HCT116 (cell line): Measurements from ENCODE around the gene CCNB3.

Experiments used
- ATF3 ChIP-seq: IDR thresholded peaks from 2 replicates; pipeline ENCODE4 v1.6.1; 2012
- CEBPB ChIP-seq: IDR thresholded peaks from 2 replicates; pipeline ENCODE4 v1.6.1; 2012; ENCODE audit warnings: low read depth
- EGR1 ChIP-seq: IDR thresholded peaks from 2 replicates; pipeline ENCODE4 v1.6.1; 2012; ENCODE audit warnings: low read depth
- EZH2 ChIP-seq: fragments of 200-600 bp; sonication (generic); IDR thresholded peaks from 2 replicates; pipeline ENCODE4 v1.6.1; 2017; ENCODE audit warnings: antibody characterized with exemption, mixed run types
- FOSL1 ChIP-seq: IDR thresholded peaks from 2 replicates; pipeline ENCODE4 v1.6.1; 2012; ENCODE audit warnings: low read depth
- POLR2A ChIP-seq: IDR thresholded peaks from 2 replicates; pipeline ENCODE4 v1.7.0; 2011; ENCODE audit warnings: borderline replicate concordance; ENCODE audit not compliant: insufficient read depth, insufficient read length; ENCODE audit errors: extremely low read depth
- POLR2AphosphoS5 ChIP-seq: IDR thresholded peaks from 2 replicates; pipeline ENCODE4 v1.6.1; 2011; ENCODE audit warnings: mild to moderate bottlenecking, low read depth, low read length, moderate library complexity
- SIN3A ChIP-seq: IDR thresholded peaks from 2 replicates; pipeline ENCODE4 v1.6.1; 2012; ENCODE audit warnings: low read depth
- TCF7L2 ChIP-seq: IDR thresholded peaks from 2 replicates; pipeline ENCODE4 v1.7.0; 2011; ENCODE audit warnings: borderline replicate concordance, inconsistent platforms; ENCODE audit not compliant: insufficient read depth, insufficient read length; ENCODE audit errors: extremely low read depth
- ZNF274 ChIP-seq: fragments of 200-500 bp; sonication (Bioruptor generic); IDR thresholded peaks from 2 replicates; pipeline ENCODE4 v1.6.1; 2014; ENCODE audit warnings: mild to moderate bottlenecking, low read depth, low read length, inconsistent platforms
- TF ChIP-seq, protein P1 (sequence below), 3 experiments: fragments of 200-600 bp in 1 of 3; sonication (generic) in 1 of 3; IDR thresholded peaks in 2 of 3; conservative IDR thresholded peaks in 1 of 3; 2 replicates each; pipeline ENCODE4 v1.5.1; 2012 to 2017; ENCODE audit warnings: low read depth in 2 of 3, low read length in 2 of 3, antibody characterized with exemption in 1 of 3, borderline replicate concordance in 1 of 3, control low read depth in 1 of 3, mild to moderate bottlenecking in 1 of 3, mixed read lengths in 1 of 3, mixed run types in 1 of 3, moderate library complexity in 1 of 3; ENCODE audit not compliant: insufficient read depth in 1 of 3
- TF ChIP-seq, protein P2 (sequence below): IDR thresholded peaks from 2 replicates; pipeline ENCODE4 v1.6.1; 2012; ENCODE audit warnings: low read depth
- TF ChIP-seq, protein P3 (sequence below): IDR thresholded peaks from 2 replicates; pipeline ENCODE4 v1.6.1; 2012

- TF ChIP-seq EZH2, result no peak
- TF ChIP-seq, protein P1, sequence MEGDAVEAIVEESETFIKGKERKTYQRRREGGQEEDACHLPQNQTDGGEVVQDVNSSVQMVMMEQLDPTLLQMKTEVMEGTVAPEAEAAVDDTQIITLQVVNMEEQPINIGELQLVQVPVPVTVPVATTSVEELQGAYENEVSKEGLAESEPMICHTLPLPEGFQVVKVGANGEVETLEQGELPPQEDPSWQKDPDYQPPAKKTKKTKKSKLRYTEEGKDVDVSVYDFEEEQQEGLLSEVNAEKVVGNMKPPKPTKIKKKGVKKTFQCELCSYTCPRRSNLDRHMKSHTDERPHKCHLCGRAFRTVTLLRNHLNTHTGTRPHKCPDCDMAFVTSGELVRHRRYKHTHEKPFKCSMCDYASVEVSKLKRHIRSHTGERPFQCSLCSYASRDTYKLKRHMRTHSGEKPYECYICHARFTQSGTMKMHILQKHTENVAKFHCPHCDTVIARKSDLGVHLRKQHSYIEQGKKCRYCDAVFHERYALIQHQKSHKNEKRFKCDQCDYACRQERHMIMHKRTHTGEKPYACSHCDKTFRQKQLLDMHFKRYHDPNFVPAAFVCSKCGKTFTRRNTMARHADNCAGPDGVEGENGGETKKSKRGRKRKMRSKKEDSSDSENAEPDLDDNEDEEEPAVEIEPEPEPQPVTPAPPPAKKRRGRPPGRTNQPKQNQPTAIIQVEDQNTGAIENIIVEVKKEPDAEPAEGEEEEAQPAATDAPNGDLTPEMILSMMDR (IDR thresholded peaks at IDR 0.05 in 2 of 3, conservative IDR thresholded peaks at IDR 0.05 in 1 of 3; ENCODE audit: borderline replicate concordance in 1 of 3, insufficient read depth in 1 of 3, low read depth in 2 of 3, low read length in 2 of 3), result no peak
- no peak for TF ChIP-seq TCF7L2
- TF ChIP-seq CEBPB, result no peak
- TF ChIP-seq POLR2A, result no peak
- TF ChIP-seq ATF3, result no peak
- TF ChIP-seq, protein P2, sequence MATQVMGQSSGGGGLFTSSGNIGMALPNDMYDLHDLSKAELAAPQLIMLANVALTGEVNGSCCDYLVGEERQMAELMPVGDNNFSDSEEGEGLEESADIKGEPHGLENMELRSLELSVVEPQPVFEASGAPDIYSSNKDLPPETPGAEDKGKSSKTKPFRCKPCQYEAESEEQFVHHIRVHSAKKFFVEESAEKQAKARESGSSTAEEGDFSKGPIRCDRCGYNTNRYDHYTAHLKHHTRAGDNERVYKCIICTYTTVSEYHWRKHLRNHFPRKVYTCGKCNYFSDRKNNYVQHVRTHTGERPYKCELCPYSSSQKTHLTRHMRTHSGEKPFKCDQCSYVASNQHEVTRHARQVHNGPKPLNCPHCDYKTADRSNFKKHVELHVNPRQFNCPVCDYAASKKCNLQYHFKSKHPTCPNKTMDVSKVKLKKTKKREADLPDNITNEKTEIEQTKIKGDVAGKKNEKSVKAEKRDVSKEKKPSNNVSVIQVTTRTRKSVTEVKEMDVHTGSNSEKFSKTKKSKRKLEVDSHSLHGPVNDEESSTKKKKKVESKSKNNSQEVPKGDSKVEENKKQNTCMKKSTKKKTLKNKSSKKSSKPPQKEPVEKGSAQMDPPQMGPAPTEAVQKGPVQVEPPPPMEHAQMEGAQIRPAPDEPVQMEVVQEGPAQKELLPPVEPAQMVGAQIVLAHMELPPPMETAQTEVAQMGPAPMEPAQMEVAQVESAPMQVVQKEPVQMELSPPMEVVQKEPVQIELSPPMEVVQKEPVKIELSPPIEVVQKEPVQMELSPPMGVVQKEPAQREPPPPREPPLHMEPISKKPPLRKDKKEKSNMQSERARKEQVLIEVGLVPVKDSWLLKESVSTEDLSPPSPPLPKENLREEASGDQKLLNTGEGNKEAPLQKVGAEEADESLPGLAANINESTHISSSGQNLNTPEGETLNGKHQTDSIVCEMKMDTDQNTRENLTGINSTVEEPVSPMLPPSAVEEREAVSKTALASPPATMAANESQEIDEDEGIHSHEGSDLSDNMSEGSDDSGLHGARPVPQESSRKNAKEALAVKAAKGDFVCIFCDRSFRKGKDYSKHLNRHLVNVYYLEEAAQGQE, result no peak
- TF ChIP-seq ZNF274, result no peak
- TF ChIP-seq, protein P3, sequence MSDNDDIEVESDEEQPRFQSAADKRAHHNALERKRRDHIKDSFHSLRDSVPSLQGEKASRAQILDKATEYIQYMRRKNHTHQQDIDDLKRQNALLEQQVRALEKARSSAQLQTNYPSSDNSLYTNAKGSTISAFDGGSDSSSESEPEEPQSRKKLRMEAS, result no peak
- no peak for TF ChIP-seq FOSL1
- TF ChIP-seq EGR1, result no peak
- no peak for TF ChIP-seq SIN3A
- TF ChIP-seq POLR2AphosphoS5, result no peak
Observed at GRCh38 chrX:50158593-50158992, 46.0 kb upstream of the CCNB3 start.
